Bronchial epithelial cell (primary cell): Measurements from ENCODE around the gene MGLL. TPM values are rescaled to one million over a fixed set of nuclear protein-coding genes. Genes with fewer than 3 reads are reported as not detected.

ENCODE experiments used
- DNase-seq: peaks from one replicate; pipeline ENCODE4 v3.0.0-alpha.2; 2010; ENCODE audit warnings: low read depth
- FAIRE-seq: peaks from 2 replicates; lab custom pipeline; 2011; peaks lifted over from hg19 to GRCh38; lab: Jason Lieb, UNC
- H3K27me3 ChIP-seq: 2 replicates; pipeline ENCODE4 v1.5.1; 2011; ENCODE audit warnings: low read length; ENCODE audit not compliant: control insufficient read depth, insufficient read depth
- H3K36me3 ChIP-seq: 2 replicates; pipeline ENCODE4 v1.5.1; 2011; ENCODE audit warnings: low read length; ENCODE audit not compliant: control insufficient read depth, insufficient read depth
- H3K4me3 ChIP-seq: 2 replicates; pipeline ENCODE4 v1.5.1; 2011; ENCODE audit warnings: mild to moderate bottlenecking, low read depth, low read length, control low read depth
- CTCF ChIP-seq: IDR thresholded peaks from 2 replicates; pipeline ENCODE4 v1.5.1; 2011; ENCODE audit warnings: mild to moderate bottlenecking, moderate library complexity, low read length, control low read depth, inconsistent platforms; ENCODE audit not compliant: insufficient read depth, severe bottlenecking
- total RNA-seq: library from RNA; depleted of rRNA; stranded (reverse); fragments of >200 nt; gene quantifications from 2 replicates; pipeline ENCODE4 v1.2.1, GENCODE V29; 2014

MGLL gene
- total RNA-seq, 1 donor from 2014 or later, result 25.5 TPM

DNA sequence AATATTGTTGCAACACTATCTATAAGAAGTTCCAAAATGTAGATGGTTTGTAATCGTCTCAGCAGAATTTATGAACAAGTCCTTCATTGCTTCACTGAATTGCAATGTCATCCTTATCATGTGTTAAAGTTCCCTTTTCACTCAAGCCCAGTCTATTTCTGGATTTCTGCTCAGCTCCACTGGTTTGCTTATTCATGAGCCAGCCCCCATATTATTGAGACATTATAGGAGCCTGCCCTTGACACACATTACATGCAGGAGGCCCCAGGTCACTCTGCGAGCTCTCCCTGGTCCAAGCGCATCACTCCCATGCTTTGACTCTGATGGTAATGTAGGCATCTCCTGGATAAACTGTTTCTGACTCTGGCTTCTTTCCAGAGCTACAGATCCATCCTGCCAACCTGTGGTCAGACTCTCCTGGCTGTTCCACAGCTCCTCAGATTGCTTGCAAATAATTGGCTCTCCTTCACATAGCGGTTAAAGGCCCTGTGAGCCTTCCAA is 92.7 kb downstream of the MGLL start:
- DNase-seq (no peak), FAIRE-seq (peak; percentile 66)
- H3K27me3 ChIP-seq, result no peaks in the 10 kb centered on the region
- no peak for TF ChIP-seq CTCF
- peaks cover 1% of the 10 kb centered on the region for H3K36me3 ChIP-seq
- no peak overlapping the region for H3K4me3 ChIP-seq

DNA sequence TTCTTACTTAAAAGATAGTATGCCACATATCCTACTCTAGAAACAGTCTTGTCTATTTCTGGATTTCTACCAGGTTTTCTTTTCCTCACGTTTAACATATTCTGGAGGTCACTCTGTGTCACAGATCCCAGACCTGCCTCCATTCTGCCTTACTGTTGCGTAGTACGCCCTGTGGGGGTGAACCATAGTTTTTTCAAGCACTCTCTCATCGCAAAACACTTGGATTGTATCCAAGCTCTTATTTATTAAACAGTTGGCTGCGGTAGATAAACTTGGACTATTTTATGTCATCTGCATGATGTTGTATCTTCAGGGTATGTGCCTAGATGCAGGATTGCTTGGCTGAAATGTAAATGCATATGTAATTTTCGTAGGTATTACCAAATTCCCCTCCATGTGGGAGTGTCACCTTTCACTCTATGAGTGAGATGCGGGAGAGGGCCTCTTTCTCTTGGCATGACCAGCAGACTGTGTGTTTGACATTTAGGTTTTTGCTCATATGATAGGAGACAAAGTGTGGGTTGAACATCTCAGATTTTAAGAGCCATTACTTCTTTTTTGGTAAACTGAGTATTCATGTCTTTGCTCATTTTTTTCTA is 93.8 kb downstream of the MGLL start:
- H3K36me3 ChIP-seq, result peaks cover 1% of the 10 kb centered on the region
- TF ChIP-seq CTCF, result no peak
- no peak overlapping the region for H3K4me3 ChIP-seq
- FAIRE-seq (no peak), DNase-seq (no peak)
- H3K27me3 ChIP-seq, result no peaks in the 10 kb centered on the region

DNA sequence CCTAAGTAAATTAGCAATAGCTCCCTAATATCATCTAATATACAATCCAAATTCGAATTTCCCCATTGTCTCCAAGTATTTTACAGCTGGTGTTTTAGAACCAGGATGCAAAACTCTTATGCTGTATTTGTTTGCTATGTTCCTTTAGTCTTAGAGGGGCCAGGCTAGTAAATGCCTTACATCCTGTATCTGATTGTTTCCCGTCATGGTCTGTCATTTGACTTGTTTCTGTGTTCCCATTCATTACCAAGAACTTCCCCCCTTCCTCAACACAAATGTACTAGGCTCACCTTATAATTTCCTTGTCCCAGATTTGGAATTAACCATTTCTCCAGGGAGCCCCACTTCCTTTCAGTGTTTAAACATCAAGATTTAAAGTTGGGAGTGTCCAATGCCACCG is 95.4 kb downstream of the MGLL start:
- TF ChIP-seq CTCF, result no peak

GRCh38 chr3:127723011-127723567 is 99.2 kb downstream of the MGLL start:
- no peak overlapping the region for H3K4me3 ChIP-seq
- peaks cover 3% of the 10 kb centered on the region for H3K36me3 ChIP-seq
- TF ChIP-seq CTCF, result no peak
- DNase-seq (no peak), FAIRE-seq (no peak)
- no peaks in the 10 kb centered on the region for H3K27me3 ChIP-seq

More for the DNA sequence above, 95.4 kb downstream of the MGLL start:
- Histone ChIP-seq H3K27me3 (no peaks in the 10 kb centered on the region), H3K4me3 (no peak overlapping the region), H3K36me3 (peaks cover 1% of the 10 kb centered on the region)
- DNase-seq, result no peak
- FAIRE-seq, result no peak

DNA sequence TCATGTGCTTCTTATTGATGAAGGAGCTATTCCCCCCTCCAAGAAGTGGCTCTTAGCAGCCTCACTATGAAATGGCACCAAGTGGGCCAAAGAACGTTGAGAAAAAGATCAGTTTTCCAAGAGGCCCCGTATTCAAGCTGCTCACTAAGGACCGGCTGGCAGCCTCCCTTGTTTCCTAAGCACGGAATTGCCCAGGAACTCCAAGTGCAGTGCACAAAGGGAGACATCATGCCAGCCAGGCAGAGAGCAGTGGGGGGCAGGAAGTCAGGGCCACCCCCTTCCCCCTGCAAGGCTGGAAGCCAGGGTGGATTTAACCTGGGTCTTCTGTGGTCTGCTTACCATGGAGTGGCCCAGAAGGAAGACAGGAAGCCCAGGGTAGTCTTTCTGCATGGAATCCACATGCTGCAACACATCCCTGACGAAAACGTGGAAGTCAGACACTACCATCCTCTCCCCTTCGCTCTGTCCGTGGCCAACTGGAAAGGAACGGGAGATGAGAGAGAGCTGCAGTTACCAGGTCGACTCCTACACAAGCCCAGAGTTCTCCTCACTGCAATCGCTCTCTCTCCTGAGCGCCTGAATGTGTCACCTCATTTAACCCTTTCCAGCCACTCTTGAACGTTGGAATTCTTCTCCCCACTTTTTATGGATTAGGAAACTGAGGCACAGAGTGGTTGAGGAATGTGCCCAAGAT is 100.1 kb downstream of the MGLL start:
- Histone ChIP-seq H3K36me3 (peaks cover 3% of the 10 kb centered on the region), H3K4me3 (no peak overlapping the region), H3K27me3 (no peaks in the 10 kb centered on the region)
- TF ChIP-seq CTCF, result no peak
- FAIRE-seq, result no peak
- DNase-seq, result no peak
